Testis (tissue), 2 donors: ENCODE data around the gene OR2D2.

Experiments
- POLR2A ChIP-seq: fragments of 450-650 bp; IDR thresholded peaks from one replicate; pipeline ENCODE4 v1.6.1; 2017; ENCODE audit warnings: antibody characterized with exemption, mild to moderate bottlenecking, moderate library complexity
- TF ChIP-seq, protein P1 (sequence below), 3 experiments: fragments of 450-650 bp in 2 of 3; fragments of 200-600 bp in 1 of 3; sonication (generic) in 1 of 3; IDR thresholded peaks; one replicate each; pipeline ENCODE4 v1.5.1; 2016 to 2019; ENCODE audit warnings: antibody characterized with exemption in 3 of 3, mild to moderate bottlenecking in 2 of 3, moderate library complexity in 1 of 3

DNA sequence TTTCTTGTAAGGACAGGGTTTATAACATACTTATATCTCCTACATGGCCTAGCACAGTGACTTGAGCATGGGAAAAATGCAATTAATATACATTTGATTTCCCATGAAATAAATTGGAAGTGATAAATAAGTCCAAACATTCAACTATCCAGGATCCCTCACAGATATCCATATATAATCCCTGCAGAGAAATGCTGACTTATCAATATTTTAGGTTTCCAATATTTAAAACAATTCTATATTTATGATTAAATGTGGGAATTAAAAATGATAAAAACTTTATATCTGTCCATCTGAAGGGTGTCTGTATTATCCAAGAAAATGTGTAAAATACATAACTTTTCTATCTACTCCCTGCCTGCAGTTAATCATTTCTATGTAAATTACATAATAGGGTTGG, 9.5 kb downstream of the OR2D2 start:
- TF ChIP-seq, protein P1, sequence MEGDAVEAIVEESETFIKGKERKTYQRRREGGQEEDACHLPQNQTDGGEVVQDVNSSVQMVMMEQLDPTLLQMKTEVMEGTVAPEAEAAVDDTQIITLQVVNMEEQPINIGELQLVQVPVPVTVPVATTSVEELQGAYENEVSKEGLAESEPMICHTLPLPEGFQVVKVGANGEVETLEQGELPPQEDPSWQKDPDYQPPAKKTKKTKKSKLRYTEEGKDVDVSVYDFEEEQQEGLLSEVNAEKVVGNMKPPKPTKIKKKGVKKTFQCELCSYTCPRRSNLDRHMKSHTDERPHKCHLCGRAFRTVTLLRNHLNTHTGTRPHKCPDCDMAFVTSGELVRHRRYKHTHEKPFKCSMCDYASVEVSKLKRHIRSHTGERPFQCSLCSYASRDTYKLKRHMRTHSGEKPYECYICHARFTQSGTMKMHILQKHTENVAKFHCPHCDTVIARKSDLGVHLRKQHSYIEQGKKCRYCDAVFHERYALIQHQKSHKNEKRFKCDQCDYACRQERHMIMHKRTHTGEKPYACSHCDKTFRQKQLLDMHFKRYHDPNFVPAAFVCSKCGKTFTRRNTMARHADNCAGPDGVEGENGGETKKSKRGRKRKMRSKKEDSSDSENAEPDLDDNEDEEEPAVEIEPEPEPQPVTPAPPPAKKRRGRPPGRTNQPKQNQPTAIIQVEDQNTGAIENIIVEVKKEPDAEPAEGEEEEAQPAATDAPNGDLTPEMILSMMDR (IDR thresholded peaks at IDR 0.05) = no peak
- no peak for TF ChIP-seq POLR2A
